GM08714 (cell line): Measurements from ENCODE around the gene BCL2.

Source experiments
- H3K4me3 ChIP-seq: fragments of 200-500 bp; sonication (Bioruptor generic); 2 replicates; pipeline ENCODE4 v1.5.1; 2014; ENCODE audit warnings: mild to moderate bottlenecking, low read length, inconsistent platforms
- ZNF274 ChIP-seq: IDR thresholded peaks from 2 replicates; pipeline ENCODE4 v1.6.1; 2012; ENCODE audit warnings: mild to moderate bottlenecking, low read depth, low read length

BCL2 gene

GRCh38 chr18:63342206-63342605, 22.6 kb upstream of the BCL2 start:
- no peak for TF ChIP-seq ZNF274
- H3K4me3 ChIP-seq, result no peak overlapping the region

- no peak overlapping the region for H3K4me3 ChIP-seq
- TF ChIP-seq ZNF274, result no peak
These were observed 20.4 kb upstream of the BCL2 start for GRCh38 chr18:63339920-63340484.

GRCh38 chr18:63336366-63337099, 17.0 kb upstream of the BCL2 start:
- no peak overlapping the region for H3K4me3 ChIP-seq
- TF ChIP-seq ZNF274, result no peak

- no peak overlapping the region for H3K4me3 ChIP-seq
- TF ChIP-seq ZNF274, result no peak
These were observed 11.5 kb upstream of the BCL2 start for GRCh38 chr18:63331105-63331504.

GRCh38 chr18:63329431-63330145, 10.0 kb upstream of the BCL2 start:
- no peak overlapping the region for H3K4me3 ChIP-seq
- TF ChIP-seq ZNF274, result no peak

GRCh38 chr18:63326011-63326410, 6.4 kb upstream of the BCL2 start:
- no peak overlapping the region for H3K4me3 ChIP-seq
- no peak for TF ChIP-seq ZNF274

- no peak overlapping the region for H3K4me3 ChIP-seq
- no peak for TF ChIP-seq ZNF274
These were observed 5.6 kb upstream of the BCL2 start for GRCh38 chr18:63325086-63325686.

- no peak for TF ChIP-seq ZNF274
- no peak overlapping the region for H3K4me3 ChIP-seq
These were observed 3.5 kb upstream of the BCL2 start for GRCh38 chr18:63322908-63323634.

- TF ChIP-seq ZNF274, result no peak
- H3K4me3 ChIP-seq, result no peak overlapping the region
These were observed 2.6 kb upstream of the BCL2 start for GRCh38 chr18:63322206-63322605.

GRCh38 chr18:63321291-63321690, 1.7 kb upstream of the BCL2 start:
- peak overlapping the region; percentile 64; the same call in 1 of the 2 replicates for H3K4me3 ChIP-seq
- TF ChIP-seq ZNF274, result no peak

GRCh38 chr18:63320975-63321265, 1.4 kb upstream of the BCL2 start:
- no peak for TF ChIP-seq ZNF274
- H3K4me3 ChIP-seq, result peak overlapping the region; percentile 64; the same call in 1 of the 2 replicates

- no peak for TF ChIP-seq ZNF274
- peak overlapping the region; percentile 64 for H3K4me3 ChIP-seq
These were observed 780 bp upstream of the BCL2 start for GRCh38 chr18:63320123-63320974.

- no peak for TF ChIP-seq ZNF274
- H3K4me3 ChIP-seq, result peak overlapping the region; percentile 97
These were observed 633 bp downstream of the BCL2 start for GRCh38 chr18:63318889-63319382.
